CD1c-positive myeloid dendritic cell (primary cell): Measurements from ENCODE around the gene SNAPC5.
"Not testable (repeated sequence)": the region's sequence is repeated elsewhere in the genome, so short reads cannot be mapped to it uniquely, and the experiment has no call there.

Experiments used
- DNase-seq: peaks from one replicate; pipeline ENCODE4 v3.0.0-alpha.2; 2016; ENCODE audit errors: extremely low spot score

SNAPC5 gene, protein sequence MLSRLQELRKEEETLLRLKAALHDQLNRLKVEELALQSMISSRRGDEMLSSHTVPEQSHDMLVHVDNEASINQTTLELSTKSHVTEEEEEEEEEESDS

GRCh38 chr15:66497502-66498455, at the start of gene SNAPC5:
TSS of gene SNAPC5 (minus strand) at chr15:66497762. CDS start at chr15:66497731, 31 bp downstream.
- peak; percentile 98 for DNase-seq

DNA sequence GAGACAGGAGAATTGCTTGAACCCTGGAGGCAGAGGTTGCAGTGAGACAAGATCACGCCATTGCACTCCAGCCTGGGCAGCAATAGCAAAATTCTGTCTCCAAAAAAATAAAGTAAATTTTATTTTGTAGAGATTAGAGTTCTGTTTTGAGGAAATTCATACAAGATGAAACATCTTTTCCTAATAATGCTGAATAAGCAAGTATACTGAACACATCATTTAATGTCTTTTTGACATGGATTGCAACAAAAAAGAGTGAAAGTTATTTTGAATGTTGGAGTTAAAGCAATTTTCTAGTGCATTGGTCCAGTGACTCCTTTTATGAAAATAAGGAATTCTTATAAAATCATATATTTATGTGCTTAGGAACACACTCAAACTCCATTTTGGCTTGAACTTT, 47.7 kb upstream of the SNAPC5 start:
- no peak for DNase-seq

GRCh38 chr15:66542896-66543295, 45.3 kb upstream of the SNAPC5 start:
- no peak for DNase-seq

DNA sequence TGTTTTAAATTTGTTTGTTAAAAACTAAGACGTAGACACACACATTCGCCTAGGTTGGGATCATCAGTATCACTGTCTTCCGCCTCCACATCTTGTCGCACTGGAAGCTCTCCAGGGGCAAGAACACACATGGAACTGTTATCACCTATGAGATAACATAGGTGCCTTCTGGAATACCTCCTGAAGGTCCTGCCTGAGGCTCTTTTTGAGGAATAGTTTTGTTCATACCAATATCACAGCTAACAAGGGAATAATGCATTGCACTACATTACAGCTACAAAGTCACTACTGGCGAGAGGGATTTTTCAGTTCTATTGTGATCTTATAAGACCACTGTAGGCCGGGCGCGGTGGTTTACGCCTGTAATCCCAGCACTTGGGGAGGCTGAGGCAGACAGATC, 37.5 kb upstream of the SNAPC5 start:
- no peak for DNase-seq

- peak; percentile 38 for DNase-seq
Measured at GRCh38 chr15:66524838-66525237, 27.3 kb upstream of the SNAPC5 start.

GRCh38 chr15:66523926-66524325, 26.4 kb upstream of the SNAPC5 start:
- DNase-seq = no peak

- no peak for DNase-seq
Measured at GRCh38 chr15:66515901-66516322, 18.4 kb upstream of the SNAPC5 start.

- DNase-seq = no peak
Measured at GRCh38 chr15:66514586-66514985, 17.0 kb upstream of the SNAPC5 start.

DNA sequence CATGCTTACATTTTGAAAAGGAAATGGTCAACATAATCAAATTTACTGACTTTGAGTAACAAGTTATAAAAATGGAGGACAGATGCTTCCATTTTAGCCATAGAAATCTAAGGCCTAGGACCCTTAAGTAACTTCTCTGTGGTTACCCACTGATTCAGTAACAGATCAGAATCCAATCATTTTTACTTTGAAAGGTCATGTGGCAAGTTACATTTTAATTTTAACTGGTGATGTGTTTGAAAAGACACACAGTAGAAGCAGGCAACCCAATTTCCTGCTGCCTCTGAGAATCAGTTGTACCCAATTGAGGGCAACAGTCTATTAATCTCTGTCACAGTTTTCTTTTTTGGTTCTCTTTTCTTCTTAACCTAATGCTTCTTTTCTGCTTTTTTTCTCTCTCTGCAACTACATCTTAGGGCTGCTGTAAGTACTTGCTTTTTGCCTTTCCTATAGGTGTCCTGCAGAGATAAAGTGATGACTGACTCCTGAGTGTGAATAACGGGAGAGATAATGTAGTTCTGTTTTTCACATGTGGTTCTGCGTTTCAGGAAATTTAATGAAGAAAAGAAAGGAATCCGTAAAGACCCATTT, 10.8 kb upstream of the SNAPC5 start:
- no peak for DNase-seq

- no peak for DNase-seq
Measured at GRCh38 chr15:66505818-66506217, 8.3 kb upstream of the SNAPC5 start.

- DNase-seq = no peak
Measured at GRCh38 chr15:66505430-66505811, 7.9 kb upstream of the SNAPC5 start.

DNA sequence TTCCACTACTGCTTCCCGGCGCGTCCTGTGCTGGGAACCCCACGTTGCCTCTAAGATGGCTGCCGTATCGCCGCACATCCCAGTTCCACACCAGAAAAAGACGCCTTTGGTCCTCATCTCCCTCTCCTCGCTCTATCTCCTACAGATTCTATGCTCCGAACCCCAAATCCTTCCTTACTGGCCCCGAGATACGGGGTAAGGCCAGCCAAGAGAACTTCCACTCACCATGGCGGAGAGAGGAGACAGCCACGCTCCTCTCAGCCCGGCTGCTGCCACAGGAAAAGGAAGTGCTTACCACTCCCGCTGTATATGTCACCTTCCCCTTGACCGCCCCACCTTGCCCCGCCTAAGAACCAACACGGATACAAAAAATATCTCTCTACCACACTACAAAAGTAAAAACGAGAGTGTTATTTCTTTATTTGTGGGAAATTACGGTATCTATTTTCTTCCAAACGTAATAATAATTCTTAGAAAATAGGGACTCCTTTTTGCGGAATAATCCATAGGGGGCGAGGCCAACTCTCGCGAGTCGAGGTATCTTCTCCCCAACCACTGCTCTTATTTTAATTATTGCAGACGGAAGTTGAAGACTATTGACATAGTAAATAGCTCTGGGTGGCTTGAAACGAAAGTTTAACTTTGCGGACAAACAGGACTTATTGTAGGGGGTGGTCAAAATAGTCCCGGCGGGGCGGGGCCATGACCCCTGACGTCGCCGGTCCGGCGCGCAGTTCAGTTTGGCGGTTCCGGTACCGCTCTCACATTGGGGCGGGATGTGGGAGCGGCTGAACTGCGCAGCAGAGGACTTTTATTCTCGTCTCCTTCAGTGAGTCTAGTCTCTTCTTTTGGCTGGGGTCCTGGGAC, 7.2 kb upstream of the SNAPC5 start, which contains the start of the genes RPL4 and ZWILCH:
TSS of gene RPL4 (minus strand) at position 293 of the 867 bp plus-strand sequence. CDS start at position 228, 65 bp downstream.
TSS of gene ZWILCH (plus strand) at position 764 of the 867 bp plus-strand sequence. CDS start at position 777, 13 bp downstream.
- DNase-seq = peak; percentile 89

DNA sequence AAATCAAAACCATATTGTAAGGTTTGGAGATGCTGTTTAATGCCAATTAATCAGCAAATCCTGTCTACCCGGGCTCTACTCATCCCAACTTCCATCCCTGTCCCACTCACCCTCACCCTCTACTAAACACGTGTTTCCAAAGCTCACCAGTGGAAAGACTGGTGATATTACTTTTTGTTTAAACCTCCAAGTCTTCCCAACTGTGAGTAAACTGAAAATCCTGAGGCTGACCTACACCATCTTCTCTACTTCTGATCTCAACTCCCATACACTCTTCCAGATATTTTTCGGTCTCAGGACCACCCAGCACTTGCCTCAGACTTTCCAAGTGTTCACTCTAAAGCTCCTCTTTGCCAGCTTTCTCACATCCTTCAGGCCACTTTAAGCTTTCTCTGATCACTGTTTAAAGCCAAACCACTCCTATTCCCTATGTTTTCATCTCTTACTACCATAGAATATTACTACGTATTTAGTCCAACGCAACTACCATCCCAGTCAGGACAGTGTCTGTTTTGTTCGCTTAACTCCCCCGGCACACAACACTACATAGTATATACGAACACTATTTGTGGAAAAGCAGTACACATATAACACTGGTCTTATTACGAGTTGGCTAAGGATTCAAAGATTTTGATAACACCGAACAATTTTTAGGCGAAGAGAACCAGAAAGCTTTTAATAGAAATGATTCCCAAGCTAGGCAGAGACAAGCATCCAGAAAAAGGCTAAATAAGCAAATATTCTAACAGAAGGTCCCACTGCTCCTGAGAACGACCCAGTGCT, 6.4 kb upstream of the SNAPC5 start:
- no peak for DNase-seq

DNA sequence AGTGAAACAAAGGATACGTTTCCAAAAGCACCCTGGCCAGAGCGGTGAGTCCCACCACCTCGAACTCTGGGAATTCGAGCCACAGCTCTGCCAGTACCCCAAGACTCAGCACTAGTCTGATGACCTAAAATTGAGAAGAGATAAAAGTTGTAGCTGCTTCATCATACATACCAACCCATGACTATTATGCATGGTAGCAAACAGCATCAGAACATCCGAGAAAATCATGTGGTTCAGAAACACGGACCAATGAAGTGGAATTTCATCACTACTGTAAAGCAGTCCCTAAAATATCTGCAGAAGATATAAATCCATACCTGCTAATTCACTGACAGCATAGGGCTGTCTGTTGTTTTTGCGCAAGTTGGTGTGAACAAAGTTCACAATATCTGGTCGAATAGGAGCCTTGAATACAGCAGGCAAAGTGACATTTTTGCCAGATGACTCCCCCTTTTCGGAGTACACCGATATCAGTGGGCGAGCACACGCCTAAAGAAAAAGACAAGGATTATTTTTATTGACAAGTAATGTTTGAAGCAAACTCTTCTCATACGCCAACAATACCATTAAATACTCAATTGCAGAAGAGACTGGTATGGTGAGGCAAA, 5.6 kb upstream of the SNAPC5 start:
- not testable (repeated sequence) for DNase-seq

DNA sequence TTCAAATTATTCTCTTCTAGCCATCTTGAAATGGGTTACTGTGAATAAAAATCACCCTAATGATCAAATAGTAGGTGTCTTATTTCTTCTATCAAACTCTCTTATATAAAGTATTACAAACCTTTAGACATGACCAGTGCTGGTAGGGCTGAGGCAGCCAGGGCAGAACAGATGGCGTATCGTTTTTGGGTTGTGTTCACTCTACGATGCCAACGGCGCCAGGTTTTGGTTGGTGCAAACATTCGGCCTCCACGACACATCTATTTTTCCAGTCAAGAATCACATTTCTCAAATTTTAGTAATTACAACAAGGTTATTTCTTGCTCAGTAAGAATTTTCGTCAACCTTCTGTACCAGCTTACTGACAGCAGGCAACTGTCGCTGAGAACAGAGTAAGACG, 4.9 kb upstream of the SNAPC5 start:
- DNase-seq = no peak

- DNase-seq = not testable (repeated sequence)
Measured at GRCh38 chr15:66500346-66500745, 2.8 kb upstream of the SNAPC5 start.

- DNase-seq = peak; percentile 53
Measured at GRCh38 chr15:66498501-66499386, 1.2 kb upstream of the SNAPC5 start.

DNA sequence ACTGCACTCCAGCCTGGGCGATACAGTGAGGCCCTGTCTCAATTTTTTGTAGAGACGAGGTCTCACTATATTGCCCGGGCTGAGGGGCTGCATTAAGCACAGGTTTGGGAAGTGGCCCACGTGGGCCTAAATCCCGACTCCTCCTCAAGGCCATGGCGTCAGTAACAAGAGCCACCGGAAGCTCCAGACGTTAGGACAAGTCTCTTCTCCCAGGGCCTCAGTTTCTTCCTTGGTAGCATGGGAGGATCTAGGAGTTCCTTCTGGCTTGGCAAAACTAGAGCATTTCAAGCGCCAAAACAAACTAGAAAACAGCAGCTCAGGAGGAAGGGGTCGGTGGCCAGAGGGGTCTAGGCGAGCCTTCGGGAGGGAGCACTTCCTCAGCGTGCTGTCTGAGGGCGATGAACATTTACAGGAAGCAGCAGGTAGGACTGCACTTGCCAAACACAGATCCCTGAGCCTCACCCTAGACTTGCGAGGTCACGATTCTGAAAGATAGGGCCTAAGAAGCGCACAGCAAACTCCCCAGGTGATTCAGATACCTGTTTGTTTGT, 536 bp downstream of the SNAPC5 start:
- peak; percentile 56 for DNase-seq

DNA sequence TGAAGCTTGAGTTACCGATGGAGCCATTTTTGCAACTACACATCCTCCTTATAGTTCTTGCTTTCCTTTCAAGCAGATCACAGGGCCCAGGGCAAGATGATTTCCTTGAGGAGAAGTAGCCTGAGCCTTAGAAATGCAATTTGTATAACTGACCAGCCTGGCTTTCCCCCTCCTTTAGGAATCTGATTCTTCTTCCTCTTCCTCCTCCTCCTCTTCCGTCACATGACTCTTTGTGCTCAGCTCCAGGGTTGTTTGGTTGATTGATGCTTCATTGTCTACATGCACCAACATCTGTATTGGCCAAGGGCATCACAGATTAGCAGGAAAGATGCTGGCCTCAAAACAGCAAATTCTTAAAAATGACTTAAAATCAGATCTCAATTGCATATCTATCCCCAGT, 3.3 kb downstream of the SNAPC5 start:
- DNase-seq = no peak
